ENCODE measurements around the gene ADAMTS16. TPM values are rescaled to one million over a fixed set of nuclear protein-coding genes. Genes with fewer than 3 reads are reported as not detected.

The ADAMTS16 gene
- total and polyA plus RNA-seq, 2 experiments from 2014 or later, result 2.8 to 15.4 TPM

- no peak overlapping the region for H3K27ac ChIP-seq (ENCODE audit: low read depth)
- no peak overlapping the region for H3K27ac Mint-ChIP-seq
- H3K36me3 ChIP-seq (ENCODE audit: insufficient read depth), result no peaks in the 10 kb centered on the region
Observed at GRCh38 chr5:5288201-5288600, 148.1 kb downstream of the ADAMTS16 start.

More at GRCh38 chr5:5288201-5288600, 148.1 kb downstream of the ADAMTS16 start:
- Histone ChIP-seq H4K20me1 (replicated peaks; ENCODE audit: insufficient read depth) (no peaks in the 10 kb centered on the region), H3F3A (replicated peaks; ENCODE audit: low read depth) (no peaks in the 10 kb centered on the region), H3K4me3 (no peak overlapping the region), H3K79me2 (replicated peaks; ENCODE audit: insufficient read depth) (no peaks in the 10 kb centered on the region), H3K27me3 (ENCODE audit: insufficient read depth) (no peaks in the 10 kb centered on the region), H3K4me1 (ENCODE audit: insufficient read depth) (no peaks in the 10 kb centered on the region), H2AFZ (no peak overlapping the region), H3K9me2 (ENCODE audit: insufficient read depth) (no peaks in the 10 kb centered on the region), H3K4me2 (no peak overlapping the region)
- Mint-ChIP-seq H3K4me1 (peaks cover 17% of the 10 kb centered on the region), H3K27me3 (ENCODE audit: insufficient read depth, low read depth, poor library complexity) (peaks cover 2% of the 10 kb centered on the region), H3K36me3 (ENCODE audit: low read depth) (peaks cover 8% of the 10 kb centered on the region; the same call in 2 of the 3 replicates), H3K9me3 (peaks cover 2% of the 10 kb centered on the region; the same call in 2 of the 3 replicates), H3K4me3 (no peak overlapping the region)
- ATAC-seq (no peak), DNase-seq (ENCODE audit: low spot score) (no peak)
- no peak for TF ChIP-seq ZNF114 (CRISPR knock-in tag; IDR thresholded peaks at IDR 0.05)
- TF ChIP-seq EZH2phosphoT487 (IDR thresholded peaks at IDR 0.05; ENCODE audit: unreplicated experiment), result no peak
- no peak for TF ChIP-seq CTCF (conservative IDR thresholded peaks at IDR 0.05; ENCODE audit: low read depth in 2 of 2)
- TF ChIP-seq STAT1 (IDR thresholded peaks at IDR 0.05; ENCODE audit: unreplicated experiment), result no peak
- TF ChIP-seq REST (IDR thresholded peaks at IDR 0.05; ENCODE audit: unreplicated experiment), result no peak
- no peak for TF ChIP-seq NANOG (IDR thresholded peaks at IDR 0.05; ENCODE audit: borderline replicate concordance)
- TF ChIP-seq EZH2 (IDR thresholded peaks at IDR 0.05; ENCODE audit: low read depth, unreplicated experiment), result no peak
- TF ChIP-seq CREB1 (CRISPR knock-in tag; IDR thresholded peaks at IDR 0.05; ENCODE audit: low read depth), result no peak
- TF ChIP-seq JUNB (IDR thresholded peaks at IDR 0.05; ENCODE audit: unreplicated experiment), result no peak
- TF ChIP-seq ETS1 (IDR thresholded peaks at IDR 0.05), result no peak
